K562 (cell line): ENCODE data around the gene COG4. TPM values are rescaled to one million over a fixed set of nuclear protein-coding genes. Genes with fewer than 3 reads are reported as not detected.
A peak's percentile ranks its signal among the peaks of the same experiment; 100 is the strongest.

Experiments
- MIER1 ChIP-seq: fragments of 450-650 bp; IDR thresholded peaks from 2 replicates; pipeline ENCODE4 v1.6.1; 2016; ENCODE audit warnings: antibody characterized with exemption, mild to moderate bottlenecking, low read depth
- PKNOX1 ChIP-seq: fragments of 450-650 bp; IDR thresholded peaks from 2 replicates; pipeline ENCODE4 v1.6.1; 2016
- POLR2AphosphoS2 ChIP-seq: IDR thresholded peaks from 2 replicates; pipeline ENCODE4 v1.6.1; 2012; ENCODE audit warnings: low read length, improper control_type of control experiment
- RAD21 ChIP-seq, 2 experiments: fragments of 250-450 bp in 1 of 2; fragments of 450-650 bp in 1 of 2; sonication (Bioruptor Pico) in 1 of 2; formaldehyde crosslinking in 1 of 2; IDR thresholded peaks in 1 of 2; conservative IDR thresholded peaks in 1 of 2; 2 replicates each; pipeline versions ENCODE4 v1.4.0 to v1.8.0; 2020 to 2022; ENCODE audit warnings: mild to moderate bottlenecking in 2 of 2, moderate library complexity in 1 of 2
- SNRNP70 ChIP-seq: fragments of 200-400 bp; formaldehyde crosslinking; optimal IDR thresholded peaks from 2 replicates; pipeline ENCODE3; 2017; ENCODE audit warnings: low read depth, low read length
- TFAP4 ChIP-seq: sonication (generic); formaldehyde crosslinking; IDR thresholded peaks from 2 replicates; pipeline ENCODE4 v1.8.0; 2022; ENCODE audit warnings: missing genetic modification reagents, mild to moderate bottlenecking, moderate library complexity, borderline replicate concordance
- ZBTB40 ChIP-seq, 2 experiments: fragments of 450-650 bp in 1 of 2; sonication (generic) in 1 of 2; formaldehyde crosslinking in 1 of 2; IDR thresholded peaks; 2 replicates each; pipeline versions ENCODE4 v1.7.1 to v1.9.0; 2016 to 2022; ENCODE audit warnings: inconsistent platforms in 1 of 2, mild to moderate bottlenecking in 1 of 2, missing genetic modification reagents in 1 of 2
- ZMIZ1 ChIP-seq, 2 experiments: fragments of 150-350 bp in 1 of 2; IDR thresholded peaks; 2 replicates each; pipeline ENCODE4 v1.6.1; 2012 to 2016; ENCODE audit warnings: low read depth in 2 of 2, low read length in 2 of 2, mild to moderate bottlenecking in 1 of 2, moderate library complexity in 1 of 2
- ZNF780A ChIP-seq: fragments of 250-450 bp; sonication (Bioruptor Pico); IDR thresholded peaks from 2 replicates; pipeline ENCODE4 v1.5.0; 2021; ENCODE audit warnings: mild to moderate bottlenecking
- polyA plus RNA-seq, 8 experiments: library from polyadenylated mRNA; depleted of rRNA in 4 of 8; stranded (reverse) in 5 of 8; unstranded in 3 of 8; fragments of >200 nt; fragmentation: Nextera tagmentation in 2 of 8; fragmentation: Illumina TruSeq in 1 of 8; extraction: Ambion mirVana in 2 of 8; extraction: Trizol in 1 of 8; gene quantifications; 2 replicates each; pipeline versions ENCODE4 v1.2.1 to v1.2.3, GENCODE V29; 2011 to 2014; ENCODE audit warnings: inconsistent platforms in 1 of 8, missing spikeins in 1 of 8
- total RNA-seq, 7 experiments: library from RNA; depleted of rRNA in 6 of 7; stranded (reverse); fragments of >200 nt in 6 of 7; fragmentation: Illumina TruSeq in 2 of 7; extraction: Trizol in 2 of 7; gene quantifications; 2 replicates each; pipeline versions ENCODE4 v1.2.1 to v1.2.3, GENCODE V29; 2011 to 2021; ENCODE audit warnings: low replicate concordance in 1 of 7

COG4 gene
- total and polyA plus RNA-seq, 9 of the 15 experiments (the other 6 are each of a cell fraction or from before 2014, with no cell fraction given) = 13.7 to 73.9 (median 44.2) TPM

GRCh38 chr16:70432723-70433457 lies 90.5 kb downstream of the COG4 start (continued):
- TF ChIP-seq ZMIZ1 (IDR thresholded peaks at IDR 0.05; ENCODE audit: low read depth in 2 of 2, low read length in 2 of 2) = no peak
- TF ChIP-seq ZNF780A = no peak
- no peak for TF ChIP-seq ZBTB40 (IDR thresholded peaks at IDR 0.05)
- no peak for TF ChIP-seq ZBTB40 (CRISPR knock-in tag; IDR thresholded peaks at IDR 0.05)
- no peak for TF ChIP-seq SNRNP70
- no peak for TF ChIP-seq POLR2AphosphoS2
- peak; percentile 9; the same call in 1 of the 2 replicates for TF ChIP-seq TFAP4 (CRISPR knock-in tag)
- no peak for TF ChIP-seq RAD21 (CRISPR knock-in tag; conservative IDR thresholded peaks at IDR 0.05 in 1 of 2, IDR thresholded peaks at IDR 0.05 in 1 of 2)
- peak; percentile 38 for TF ChIP-seq PKNOX1
- TF ChIP-seq MIER1 = no peak
